HG03432 (cell line): ENCODE measurements around the gene ZNF639.
"Not testable (repeated sequence)": the region's sequence is repeated elsewhere in the genome, so short reads cannot be mapped to it uniquely, and the experiment has no call there.

Experiments
- ATAC-seq: cut with Tn5 transposase; IDR thresholded peaks from one replicate; pipeline ENCODE4 v1.9.1; 2021; ENCODE audit warnings: mild to moderate bottlenecking, moderate library complexity; ENCODE audit not compliant: unreplicated experiment

ZNF639 gene

GRCh38 chr3:179322286-179323196, at the start of gene ZNF639:
ZNF639 (plus strand) TSS chr3:179323031; CDS start chr3:179328294, 5,263 bp downstream.
- ATAC-seq = peak; percentile 79

DNA sequence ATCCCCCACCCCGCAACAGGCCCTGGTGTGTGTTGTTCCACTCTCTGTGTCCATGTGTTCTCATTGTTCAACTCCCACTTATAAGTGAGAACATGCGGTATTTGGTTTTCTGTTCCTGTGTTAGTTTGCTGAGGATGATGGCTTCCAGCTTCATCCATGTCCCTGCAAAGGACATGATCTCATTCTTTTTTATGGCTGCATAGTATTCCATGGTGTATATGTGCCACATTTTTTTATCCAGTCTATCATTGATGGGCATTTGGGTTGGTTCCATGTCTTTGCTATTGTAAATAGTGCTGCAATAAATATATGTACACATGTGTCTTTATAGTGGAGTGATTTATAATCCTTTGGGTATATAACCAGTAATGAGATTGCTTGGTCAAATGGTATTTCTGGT, 48.4 kb upstream of the ZNF639 start:
- not testable (repeated sequence) for ATAC-seq

GRCh38 chr3:179276001-179276400, 46.8 kb upstream of the ZNF639 start:
- no peak for ATAC-seq

DNA sequence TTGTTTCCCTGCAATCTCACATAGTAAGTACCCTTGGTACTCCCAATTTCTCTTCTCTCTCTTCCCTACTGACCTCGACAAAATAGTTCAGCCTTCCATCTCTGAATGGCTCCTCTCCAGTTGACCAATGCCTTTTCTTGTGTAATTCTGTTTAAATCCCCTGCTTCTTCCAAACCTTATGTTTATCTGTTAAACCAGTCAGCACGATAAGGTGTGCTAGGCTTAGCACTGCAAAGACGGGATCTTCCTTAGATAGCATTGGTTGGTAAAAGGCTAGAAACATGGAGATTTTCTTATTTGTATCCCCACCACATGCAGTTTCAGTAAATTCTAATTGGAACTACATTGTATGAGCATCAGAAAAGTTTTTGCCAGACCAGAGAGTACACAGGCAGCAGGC, 46.1 kb upstream of the ZNF639 start:
- no peak for ATAC-seq

- ATAC-seq = no peak
Observed at GRCh38 chr3:179278151-179278550, 44.7 kb upstream of the ZNF639 start.

GRCh38 chr3:179278932-179279693, 43.7 kb upstream of the ZNF639 start:
- no peak for ATAC-seq

- no peak for ATAC-seq
Observed at GRCh38 chr3:179279837-179280236, 43.0 kb upstream of the ZNF639 start.

DNA sequence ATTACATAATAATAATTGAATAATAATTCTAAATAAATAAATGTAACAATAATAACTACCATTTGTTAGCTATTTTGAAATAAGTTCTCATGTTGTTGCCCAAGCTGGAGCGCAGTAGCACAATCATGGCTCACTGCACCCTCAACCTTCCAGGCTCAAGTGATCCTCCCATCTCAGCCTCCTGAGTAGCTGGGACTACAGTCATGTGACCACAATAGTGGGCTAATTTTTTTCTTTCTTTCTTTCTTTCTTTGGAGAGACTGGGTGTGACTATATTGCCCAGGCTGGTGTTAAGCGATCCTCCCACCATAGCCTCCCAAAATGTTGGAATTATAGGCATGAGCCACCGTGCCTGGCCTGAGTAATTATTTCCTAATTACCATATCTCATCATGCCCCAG, 41.0 kb upstream of the ZNF639 start:
- ATAC-seq = no peak

DNA sequence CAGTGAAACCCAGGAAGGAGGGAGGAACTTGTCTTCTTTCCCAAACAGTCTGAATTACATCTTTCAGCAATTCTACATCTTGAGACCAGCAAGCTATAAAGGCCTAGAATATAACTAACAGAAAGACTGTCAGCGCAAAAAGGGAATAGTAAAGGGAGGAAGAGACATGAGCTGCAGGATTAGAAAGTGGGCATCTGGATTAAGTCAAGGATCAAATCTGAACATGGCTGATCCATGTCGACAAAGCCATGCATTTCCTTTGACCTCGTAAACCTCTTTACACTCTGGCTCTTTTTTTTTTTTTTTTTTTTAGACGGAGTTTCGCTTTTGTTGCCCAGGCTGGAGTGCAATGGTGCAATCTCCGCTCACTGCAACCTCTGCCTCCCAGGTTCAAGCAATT, 36.5 kb upstream of the ZNF639 start:
- ATAC-seq = no peak

DNA sequence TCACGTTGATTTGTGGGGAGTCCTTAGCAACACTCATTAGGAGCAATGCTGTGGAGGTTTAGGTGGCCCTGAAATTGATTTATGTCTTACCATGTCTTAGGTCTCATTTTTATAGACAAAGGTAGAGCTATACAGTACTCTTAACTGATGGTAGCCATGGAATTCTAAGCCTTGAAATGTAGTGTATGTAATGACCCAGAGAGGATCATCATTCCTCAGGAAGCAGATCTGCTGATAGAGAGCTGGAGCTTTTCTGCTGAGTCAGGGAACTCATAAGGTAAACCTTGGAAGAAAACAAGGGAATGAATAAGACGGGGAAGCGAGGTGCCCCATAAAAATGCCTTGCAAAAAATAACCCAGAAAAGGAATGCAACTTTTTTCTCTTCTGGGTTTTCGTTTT, 34.0 kb upstream of the ZNF639 start:
- ATAC-seq = no peak

DNA sequence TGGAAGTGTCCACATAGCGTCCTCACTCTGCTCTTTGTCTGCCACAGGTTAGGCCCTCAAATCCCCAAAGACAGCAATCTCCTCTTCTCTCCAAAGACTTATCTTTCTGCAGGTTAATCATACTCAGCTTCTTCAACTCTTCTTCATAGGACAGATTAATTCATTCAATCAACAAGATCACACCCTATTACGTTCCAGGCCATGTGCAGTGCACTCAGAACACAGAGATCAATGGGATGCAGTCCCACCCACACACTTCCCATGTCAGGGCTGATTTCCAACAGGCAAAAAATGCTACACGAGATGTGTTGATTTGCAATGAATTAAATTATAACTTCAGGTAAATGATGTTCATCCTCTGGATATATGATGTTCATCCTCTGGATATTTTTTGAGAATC, 33.5 kb upstream of the ZNF639 start:
- ATAC-seq = no peak

- no peak for ATAC-seq
Observed at GRCh38 chr3:179292450-179292849, 30.4 kb upstream of the ZNF639 start.

- ATAC-seq = no peak
Observed at GRCh38 chr3:179297971-179298725, 24.7 kb upstream of the ZNF639 start.

GRCh38 chr3:179299316-179299715, 23.5 kb upstream of the ZNF639 start:
- ATAC-seq = no peak

- peak; percentile 70 for ATAC-seq
Observed at GRCh38 chr3:179299999-179300613, 22.7 kb upstream of the ZNF639 start.

- ATAC-seq = no peak
Observed at GRCh38 chr3:179301645-179302044, 21.2 kb upstream of the ZNF639 start.

- no peak for ATAC-seq
Observed at GRCh38 chr3:179302111-179302510, 20.7 kb upstream of the ZNF639 start.

DNA sequence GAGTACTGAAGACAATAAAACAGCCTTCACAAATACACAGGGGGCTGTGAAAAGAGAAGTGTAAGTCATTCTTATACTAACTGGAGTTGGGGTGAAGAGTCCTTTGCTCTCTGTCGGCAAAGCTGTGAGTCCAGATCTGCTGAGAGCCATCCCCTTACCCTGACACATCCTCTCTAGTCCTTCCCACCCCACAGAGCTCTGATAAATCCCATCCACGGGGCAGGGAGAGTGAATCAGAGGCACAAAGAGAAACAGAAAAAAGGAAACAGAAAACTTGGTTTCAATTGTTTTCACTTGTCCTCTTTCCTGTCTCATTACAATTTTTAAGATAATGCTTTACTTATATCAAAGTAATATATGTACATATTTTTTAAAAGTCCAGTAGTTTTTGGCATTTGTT, 18.2 kb upstream of the ZNF639 start:
- ATAC-seq = no peak

DNA sequence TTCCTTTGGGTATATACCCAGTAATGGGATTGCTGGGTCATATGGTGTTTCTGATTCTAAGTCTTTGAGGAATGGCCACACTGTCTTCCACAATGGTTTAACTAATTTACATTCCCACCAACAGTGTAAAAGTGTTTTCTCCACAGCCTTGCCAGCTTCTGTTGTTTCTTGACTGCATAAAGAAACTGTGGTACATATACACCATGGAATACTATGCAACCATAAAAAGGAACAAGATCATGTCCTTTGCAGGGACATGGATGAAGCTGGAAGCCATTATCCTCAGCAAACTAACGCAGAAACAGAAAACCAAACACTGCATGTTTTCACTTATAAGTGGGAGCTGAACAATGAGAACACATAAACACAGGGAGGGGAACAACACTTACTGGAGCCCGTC, 15.5 kb upstream of the ZNF639 start:
- ATAC-seq = not testable (repeated sequence)

GRCh38 chr3:179308001-179308400, 14.8 kb upstream of the ZNF639 start:
- no peak for ATAC-seq
